Activated naive CD4-positive, alpha-beta T cell treated with anti-CD3 and anti-CD28 coated beads for 36 hours (primary cell): ENCODE results near the gene CRP. TPM values are rescaled to one million over a fixed set of nuclear protein-coding genes. Genes with fewer than 3 reads are reported as not detected.
"Not testable (repeated sequence)": the region's sequence is repeated elsewhere in the genome, so short reads cannot be mapped to it uniquely, and the experiment has no call there.

ENCODE experiments used
- CTCF ChIA-PET: fragments of 350-600 bp; sonication (Branson Sonifier 250); formaldehyde crosslinking; loops from one replicate; lab custom pipeline; 2021; ENCODE audit warnings: antibody characterized with exemption; lab: Charles Lee
- DNase-seq: peaks from one replicate; pipeline ENCODE4 v3.0.0-alpha.2; 2020
- H3K27ac Mint-ChIP-seq: one replicate; pipeline ENCODE4 v1.8.0; 2021; ENCODE audit warnings: mild to moderate bottlenecking, mixed read lengths
- H3K27me3 Mint-ChIP-seq: one replicate; pipeline ENCODE4 v1.8.0; 2021; ENCODE audit warnings: low read depth, mixed read lengths
- H3K36me3 Mint-ChIP-seq: one replicate; pipeline ENCODE4 v1.8.0; 2021; ENCODE audit warnings: low read depth, mixed read lengths
- H3K4me1 Mint-ChIP-seq: one replicate; pipeline ENCODE4 v1.8.0; 2021; ENCODE audit warnings: low read depth, mixed read lengths
- H3K4me3 Mint-ChIP-seq: one replicate; pipeline ENCODE4 v1.8.0; 2021; ENCODE audit warnings: mild to moderate bottlenecking, moderate library complexity, mixed read lengths
- H3K9me3 Mint-ChIP-seq: one replicate; pipeline ENCODE4 v1.8.0; 2021; ENCODE audit warnings: mixed read lengths
- intact Hi-C: fragments of 100-400 bp; cut with micrococcal nuclease; formaldehyde crosslinking; loops from one replicate; pipeline ENCODE4 v1.15.1; 2023
- total RNA-seq, 2 experiments: library from RNA; stranded (reverse); gene quantifications; one replicate each; pipeline ENCODE4 v1.2.3, GENCODE V29; 2021

Gene CRP
- total RNA-seq, 2 experiments from 2014 or later, result not detected

DNA sequence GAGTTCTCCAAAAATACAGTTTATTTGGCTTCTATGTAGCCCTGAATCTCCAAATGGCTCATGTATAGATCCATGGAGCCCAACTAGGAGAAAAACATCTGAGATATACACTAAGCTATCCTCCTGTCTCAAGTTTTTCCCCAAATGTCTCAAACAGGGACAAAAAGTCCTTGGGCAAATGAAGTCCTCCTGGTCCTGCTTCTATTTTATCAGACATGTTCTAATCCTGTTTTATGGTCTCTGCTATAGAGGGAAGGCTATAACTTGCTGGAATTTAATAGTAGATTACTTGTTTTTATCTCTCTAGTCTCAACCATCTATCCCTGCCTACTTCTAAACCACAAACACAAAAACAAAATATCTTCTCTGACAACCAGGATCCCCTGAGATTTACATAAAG, 26.9 kb downstream of the CRP start:
- Mint-ChIP-seq H3K27ac (no peak overlapping the region), H3K4me1 (no peaks in the 10 kb centered on the region), H3K27me3 (peaks cover 30% of the 10 kb centered on the region), H3K36me3 (no peaks in the 10 kb centered on the region), H3K9me3 (no peaks in the 10 kb centered on the region), H3K4me3 (no peak overlapping the region)
- CTCF ChIA-PET, result interaction anchor here (0.7 kb wide), 1 partner anchor 320 kb away, joined by 3 read pairs; no protein-coding TSS in a partner anchor
- no peak for DNase-seq
- intact Hi-C loops, result no loop called here

DNA sequence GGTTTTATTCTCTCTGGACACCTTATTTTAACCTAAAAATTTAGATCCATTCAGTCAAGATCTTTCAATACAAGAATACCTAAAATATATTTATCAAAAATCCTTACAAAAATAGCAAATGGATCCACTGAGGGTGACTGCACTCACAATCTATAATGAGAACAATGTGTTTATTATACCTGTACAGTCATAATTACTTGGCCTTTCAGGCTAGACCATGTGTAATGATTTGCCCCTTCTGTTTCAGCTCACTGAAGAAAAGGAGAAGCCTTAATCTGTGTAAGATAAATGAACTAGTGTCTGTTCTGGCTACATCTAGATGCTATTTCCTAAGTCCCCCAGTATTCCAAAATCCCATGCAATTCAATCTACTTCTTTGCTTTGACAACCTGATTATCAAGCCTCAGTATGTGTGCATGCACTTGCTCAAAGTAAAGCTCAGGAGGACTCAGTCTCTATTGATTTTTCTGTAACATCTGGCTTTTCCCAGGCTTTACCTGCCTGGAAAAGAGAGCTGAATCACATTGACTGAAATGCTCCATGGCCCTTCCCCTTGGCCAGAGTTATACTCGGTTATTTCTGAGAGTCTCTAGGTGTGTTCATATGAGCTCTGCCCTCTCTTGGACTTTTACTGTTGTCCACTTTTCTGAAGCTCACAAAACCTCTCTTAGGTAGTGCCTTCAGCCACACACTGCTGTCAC, 27.6 kb downstream of the CRP start:
- intact Hi-C loops, result no loop called here
- H3K27ac Mint-ChIP-seq, result no peak overlapping the region
- no peak overlapping the region for H3K4me3 Mint-ChIP-seq
- CTCF ChIA-PET, result interaction anchor here (0.7 kb wide), 1 partner anchor 321 kb away, joined by 3 read pairs; no protein-coding TSS in a partner anchor
- H3K4me1 Mint-ChIP-seq, result no peaks in the 10 kb centered on the region
- H3K27me3 Mint-ChIP-seq, result peaks cover 26% of the 10 kb centered on the region
- H3K36me3 Mint-ChIP-seq, result no peaks in the 10 kb centered on the region
- no peaks in the 10 kb centered on the region for H3K9me3 Mint-ChIP-seq
- no peak for DNase-seq

DNA sequence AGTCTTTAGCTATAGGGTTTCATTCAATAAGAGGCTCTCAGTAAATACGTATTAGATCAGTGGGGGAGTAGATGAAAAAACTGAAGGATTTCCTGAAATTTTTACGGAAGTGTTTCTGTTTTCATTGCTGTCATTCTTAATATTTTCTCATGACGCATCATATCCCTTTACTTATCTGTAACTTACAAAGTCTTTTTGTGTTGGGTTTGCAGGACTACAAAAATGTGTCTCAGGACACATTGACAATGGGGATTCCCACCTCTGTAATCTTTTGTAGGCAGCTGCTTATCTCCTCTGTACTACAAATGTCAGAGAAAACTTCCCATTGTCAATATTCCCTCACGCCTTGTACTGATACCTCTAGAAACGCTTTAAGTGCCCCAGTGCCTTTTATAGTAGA, 35.5 kb downstream of the CRP start:
- Mint-ChIP-seq H3K4me1 (no peaks in the 10 kb centered on the region), H3K4me3 (no peak overlapping the region), H3K27ac (no peak overlapping the region), H3K9me3 (no peaks in the 10 kb centered on the region), H3K36me3 (no peaks in the 10 kb centered on the region), H3K27me3 (peaks cover 3% of the 10 kb centered on the region)
- no peak for DNase-seq
- intact Hi-C loops, result no loop called here
- CTCF ChIA-PET, result no interaction called here

- CTCF ChIA-PET, result no interaction called here
- Mint-ChIP-seq H3K27me3 (peaks cover 4% of the 10 kb centered on the region), H3K4me3 (no peak overlapping the region), H3K4me1 (no peaks in the 10 kb centered on the region), H3K36me3 (no peaks in the 10 kb centered on the region), H3K9me3 (no peaks in the 10 kb centered on the region), H3K27ac (no peak overlapping the region)
- intact Hi-C loops, result no loop called here
- no peak for DNase-seq
These were observed 39.3 kb downstream of the CRP start for GRCh38 chr1:159675046-159675445.

DNA sequence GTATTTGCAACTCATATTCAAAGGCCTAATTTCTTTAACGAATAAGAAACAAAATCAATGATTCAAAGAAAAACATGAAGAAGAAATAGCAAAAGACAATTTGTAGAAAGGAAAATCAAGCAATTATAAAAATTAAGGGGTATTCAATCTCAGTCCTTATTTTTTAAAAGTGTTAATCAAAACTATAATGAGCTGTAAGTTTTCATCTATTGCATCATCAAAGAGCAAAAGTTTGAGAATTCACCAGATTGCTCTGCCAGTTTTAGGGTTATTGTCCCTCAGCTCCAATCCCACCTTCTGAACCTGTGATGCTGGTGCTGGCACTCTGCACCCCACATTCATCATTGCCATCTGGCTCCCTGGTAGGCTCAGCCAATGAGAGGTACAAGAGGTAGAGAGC, 42.0 kb downstream of the CRP start:
- H3K36me3 Mint-ChIP-seq, H3K27ac Mint-ChIP-seq, intact Hi-C loops, H3K27me3 Mint-ChIP-seq, DNase-seq, CTCF ChIA-PET, H3K4me1 Mint-ChIP-seq, H3K9me3 Mint-ChIP-seq, H3K4me3 Mint-ChIP-seq: not testable (repeated sequence)

DNA sequence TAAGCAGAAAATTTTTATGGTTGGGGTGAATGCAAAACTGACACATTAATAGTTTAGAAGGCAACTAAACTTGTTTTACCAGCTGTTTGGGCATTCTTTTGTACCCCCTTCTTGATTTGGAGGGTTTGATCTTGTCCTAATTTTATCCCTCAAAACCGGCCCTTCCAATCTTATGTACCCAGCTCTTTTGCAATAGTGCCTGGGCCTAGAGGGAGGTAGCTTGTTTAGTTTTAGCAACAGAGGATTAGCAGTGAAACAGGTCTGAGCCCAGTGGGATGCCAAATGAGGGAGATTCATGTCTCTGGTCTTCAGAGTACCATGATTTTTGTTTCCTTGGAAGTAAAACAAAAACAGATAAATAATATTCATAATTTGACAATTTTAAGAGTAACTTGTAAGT, 45.1 kb downstream of the CRP start:
- no peak for DNase-seq
- Mint-ChIP-seq H3K4me3 (no peak overlapping the region), H3K9me3 (peaks cover 3% of the 10 kb centered on the region), H3K27me3 (peaks cover 15% of the 10 kb centered on the region), H3K4me1 (no peaks in the 10 kb centered on the region), H3K27ac (no peak overlapping the region), H3K36me3 (no peaks in the 10 kb centered on the region)
- intact Hi-C loops, result no loop called here
- CTCF ChIA-PET, result interaction anchor here (0.6 kb wide), 1 partner anchor 145 kb away, joined by 3 read pairs; no protein-coding TSS in a partner anchor

GRCh38 chr1:159668739-159669138, 45.6 kb downstream of the CRP start:
- peaks cover 15% of the 10 kb centered on the region for H3K27me3 Mint-ChIP-seq
- no peaks in the 10 kb centered on the region for H3K4me1 Mint-ChIP-seq
- H3K36me3 Mint-ChIP-seq, result no peaks in the 10 kb centered on the region
- no peak overlapping the region for H3K4me3 Mint-ChIP-seq
- no peak overlapping the region for H3K27ac Mint-ChIP-seq
- no peak for DNase-seq
- CTCF ChIA-PET, result interaction anchor here (0.6 kb wide), 1 partner anchor 144 kb away, joined by 3 read pairs; no protein-coding TSS in a partner anchor
- intact Hi-C loops, result no loop called here
- H3K9me3 Mint-ChIP-seq, result peaks cover 8% of the 10 kb centered on the region

DNA sequence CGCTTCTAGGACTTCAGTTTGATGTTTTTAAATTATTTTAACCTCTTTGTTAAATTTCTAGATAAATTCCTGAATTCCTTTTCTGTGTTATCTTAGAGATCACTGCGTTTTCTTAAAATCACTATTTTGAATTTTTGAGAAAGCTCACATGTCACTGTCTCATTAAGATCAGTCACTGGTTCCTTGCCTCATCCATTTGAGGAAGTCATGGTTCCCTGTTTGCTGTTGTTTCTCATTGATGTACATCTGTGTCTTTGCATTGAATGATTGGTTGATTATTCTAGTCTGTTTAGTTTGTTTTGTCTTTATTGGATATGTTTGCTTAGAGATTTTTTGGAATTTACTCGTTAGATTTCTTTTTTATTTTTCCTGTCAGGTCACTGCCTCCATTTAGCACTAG, 50.1 kb downstream of the CRP start:
- DNase-seq, result no peak
- Mint-ChIP-seq H3K27me3 (peaks cover 18% of the 10 kb centered on the region), H3K4me3 (no peak overlapping the region), H3K27ac (no peak overlapping the region), H3K36me3 (no peaks in the 10 kb centered on the region), H3K4me1 (no peaks in the 10 kb centered on the region), H3K9me3 (peaks cover 11% of the 10 kb centered on the region)
- intact Hi-C loops, result no loop called here
- CTCF ChIA-PET, result no interaction called here

GRCh38 chr1:159663552-159663951, 50.8 kb downstream of the CRP start:
- peaks cover 18% of the 10 kb centered on the region for H3K27me3 Mint-ChIP-seq
- peaks cover 11% of the 10 kb centered on the region for H3K9me3 Mint-ChIP-seq
- CTCF ChIA-PET, result no interaction called here
- DNase-seq, result no peak
- no peaks in the 10 kb centered on the region for H3K36me3 Mint-ChIP-seq
- no peak overlapping the region for H3K4me3 Mint-ChIP-seq
- no peaks in the 10 kb centered on the region for H3K4me1 Mint-ChIP-seq
- intact Hi-C loops, result no loop called here
- no peak overlapping the region for H3K27ac Mint-ChIP-seq

Other genes with a start within 250 kb of the CRP start
- gene OR10J5, start 178.6 kb downstream of the CRP start, total RNA-seq, result not detected
- gene APCS, start 126.8 kb downstream of the CRP start, total RNA-seq, result not detected
- gene DUSP23, start 66.4 kb upstream of the CRP start, total RNA-seq, result 10 to 100 TPM; 13.0 to 14.1 TPM
- not detected for gene FCRL6, start 87.8 kb upstream of the CRP start, total RNA-seq
- under 1 TPM in 1 of 2 experiments, not detected in 1; 0.19 TPM for gene SLAMF8, start 112.3 kb upstream of the CRP start, total RNA-seq
- gene VSIG8, start 148.1 kb upstream of the CRP start, total RNA-seq, result not detected
- gene CFAP45, start 185.6 kb upstream of the CRP start, total RNA-seq, result 1 to 10 TPM; 2.1 to 2.6 TPM
- gene TAGLN2, start 210.9 kb upstream of the CRP start, total RNA-seq, result 100 to 1,000 TPM; 453 to 454 TPM
- gene IGSF9, start 231.0 kb upstream of the CRP start, total RNA-seq, result not detected
- not detected for gene SLAMF9, start 239.6 kb upstream of the CRP start, total RNA-seq